ENCODE results near the gene VPS4A.

The VPS4A gene

DNA sequence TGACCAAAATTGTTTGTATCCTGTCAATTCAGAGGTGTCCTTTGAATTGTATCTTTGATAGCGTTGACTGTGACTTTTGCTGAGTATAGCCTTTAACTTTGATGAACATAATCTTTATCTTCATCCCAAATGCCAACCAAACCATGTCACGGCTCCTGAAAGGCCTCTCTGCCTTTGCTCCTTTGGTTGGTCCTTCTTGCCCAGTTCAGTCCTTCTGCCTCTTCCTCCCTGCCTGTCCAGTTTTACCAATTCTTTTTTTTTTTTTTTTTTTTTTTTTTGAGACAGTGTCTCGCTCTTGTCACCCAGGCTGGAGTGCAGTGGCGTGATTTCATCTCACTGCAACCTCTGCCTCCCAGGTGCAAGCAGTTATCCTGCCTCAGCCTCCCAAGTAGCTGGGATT, 12.9 kb upstream of the VPS4A start:
- H2BK5ac ChIP-seq (ENCODE audit: low read length): no peak overlapping the region
- no peak overlapping the region for H3K4ac ChIP-seq (ENCODE audit: low read length)
- no peak overlapping the region for H3K27ac ChIP-seq (replicated peaks; ENCODE audit: low read length)
- H3K4me3 ChIP-seq (ENCODE audit: low read length in 2 of 2): no peak overlapping the region
- no peaks in the 10 kb centered on the region for H3K79me1 ChIP-seq (ENCODE audit: low read depth, low read length)
- H3K9ac ChIP-seq (ENCODE audit: low read depth, low read length, poor library complexity): no peak overlapping the region
- peaks cover 13 to 47% of the 10 kb centered on the region in 2 donors for H3K36me3 ChIP-seq (replicated peaks in 1 of 2; ENCODE audit: control insufficient read depth in 2 of 2, insufficient read depth in 2 of 2, low read length in 2 of 2)
- H3K9me3 ChIP-seq (replicated peaks in 1 of 2; ENCODE audit: control insufficient read depth in 2 of 2, insufficient read depth in 1 of 2, low read depth in 1 of 2, low read length in 2 of 2): no peaks in the 10 kb centered on the region
- H3K14ac ChIP-seq (ENCODE audit: low read length): no peak overlapping the region
- H2AFZ ChIP-seq (ENCODE audit: low read length): no peak overlapping the region
- no peaks in the 10 kb centered on the region for H3K4me1 ChIP-seq (ENCODE audit: control insufficient read depth in 2 of 2, insufficient read depth in 1 of 2, low read depth in 1 of 2, low read length in 2 of 2)
- no peak overlapping the region for H4K8ac ChIP-seq (ENCODE audit: low read depth, low read length)
- H3K27me3 ChIP-seq (ENCODE audit: control insufficient read depth in 3 of 3, insufficient read depth in 3 of 3, low read depth in 1 of 3, low read length in 3 of 3): no peaks in the 10 kb centered on the region
- H3K4me2 ChIP-seq (ENCODE audit: insufficient read depth, low read length, poor library complexity, severe bottlenecking): no peak overlapping the region
- H3K23ac ChIP-seq (ENCODE audit: low read depth, low read length, poor library complexity): no peak overlapping the region
- H2BK120ac ChIP-seq (ENCODE audit: low read depth, low read length): no peak overlapping the region
- no peak overlapping the region for H2BK15ac ChIP-seq (ENCODE audit: low read length)
- WGBS, 2 donors (ENCODE audit: extremely low coverage in 2 of 2, insufficient read length in 2 of 2, insufficient replicate concordance in 1 of 2): no CpG with 5 or more reads among the region's 4 CpGs
- no peak overlapping the region for H2BK12ac ChIP-seq (ENCODE audit: low read length)
- H2AK5ac ChIP-seq (ENCODE audit: low read depth, low read length): no peak overlapping the region
- no peak for DNase-seq (ENCODE audit: low spot score)
- H4K91ac ChIP-seq (ENCODE audit: low read depth, low read length, poor library complexity): no peak overlapping the region
- H3K18ac ChIP-seq (ENCODE audit: low read length): no peak overlapping the region

DNA sequence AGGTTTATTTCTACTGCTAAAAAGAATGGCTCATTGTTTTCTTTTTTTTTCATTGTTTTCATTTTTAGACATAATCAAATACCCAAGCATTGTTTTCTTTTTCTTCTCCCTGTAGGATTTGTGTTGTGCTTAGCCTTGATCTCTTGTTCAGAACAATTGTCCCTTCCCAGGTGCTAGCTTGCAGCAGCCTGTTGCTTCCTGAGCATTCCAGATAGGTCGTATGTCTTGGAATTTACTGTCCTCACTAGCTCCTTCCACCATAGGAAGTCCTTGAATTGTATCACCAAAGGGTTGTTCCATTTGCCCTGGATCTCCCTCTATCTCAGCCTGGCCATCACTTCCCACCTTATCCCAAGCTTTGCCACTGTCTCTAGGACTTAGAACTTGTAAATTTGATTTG, 10.0 kb upstream of the VPS4A start:
- H2BK120ac ChIP-seq (ENCODE audit: low read depth, low read length): no peak overlapping the region
- no peaks in the 10 kb centered on the region for H3K79me1 ChIP-seq (ENCODE audit: low read depth, low read length)
- H3K23ac ChIP-seq (ENCODE audit: low read depth, low read length, poor library complexity): no peak overlapping the region
- no peak overlapping the region for H3K9ac ChIP-seq (ENCODE audit: low read depth, low read length, poor library complexity)
- H3K4me2 ChIP-seq (ENCODE audit: insufficient read depth, low read length, poor library complexity, severe bottlenecking): no peak overlapping the region
- no peak overlapping the region for H2BK15ac ChIP-seq (ENCODE audit: low read length)
- H3K4me1 ChIP-seq (ENCODE audit: control insufficient read depth in 2 of 2, insufficient read depth in 1 of 2, low read depth in 1 of 2, low read length in 2 of 2): peaks cover 0 to 3% of the 10 kb centered on the region in 2 donors
- no peak for DNase-seq (ENCODE audit: low spot score)
- no peak overlapping the region for H3K27ac ChIP-seq (replicated peaks; ENCODE audit: low read length)
- no CpG with 5 or more reads among the region's 1 CpG for WGBS, 2 donors (ENCODE audit: extremely low coverage in 2 of 2, insufficient read length in 2 of 2, insufficient replicate concordance in 1 of 2)
- no peaks in the 10 kb centered on the region for H3K9me3 ChIP-seq (replicated peaks in 1 of 2; ENCODE audit: control insufficient read depth in 2 of 2, insufficient read depth in 1 of 2, low read depth in 1 of 2, low read length in 2 of 2)
- no peak overlapping the region for H3K4ac ChIP-seq (ENCODE audit: low read length)
- no peak overlapping the region for H2AK5ac ChIP-seq (ENCODE audit: low read depth, low read length)
- no peak overlapping the region for H4K91ac ChIP-seq (ENCODE audit: low read depth, low read length, poor library complexity)
- no peak overlapping the region for H4K8ac ChIP-seq (ENCODE audit: low read depth, low read length)
- no peak overlapping the region for H2AFZ ChIP-seq (ENCODE audit: low read length)
- H3K4me3 ChIP-seq (ENCODE audit: low read length in 2 of 2): no peak overlapping the region
- no peak overlapping the region for H3K14ac ChIP-seq (ENCODE audit: low read length)
- no peak overlapping the region for H2BK5ac ChIP-seq (ENCODE audit: low read length)
- H3K27me3 ChIP-seq (ENCODE audit: control insufficient read depth in 3 of 3, insufficient read depth in 3 of 3, low read depth in 1 of 3, low read length in 3 of 3): no peaks in the 10 kb centered on the region
- no peak overlapping the region for H3K18ac ChIP-seq (ENCODE audit: low read length)
- peaks cover 13 to 66% of the 10 kb centered on the region in 2 donors for H3K36me3 ChIP-seq (replicated peaks in 1 of 2; ENCODE audit: control insufficient read depth in 2 of 2, insufficient read depth in 2 of 2, low read length in 2 of 2)
- H2BK12ac ChIP-seq (ENCODE audit: low read length): no peak overlapping the region

DNA sequence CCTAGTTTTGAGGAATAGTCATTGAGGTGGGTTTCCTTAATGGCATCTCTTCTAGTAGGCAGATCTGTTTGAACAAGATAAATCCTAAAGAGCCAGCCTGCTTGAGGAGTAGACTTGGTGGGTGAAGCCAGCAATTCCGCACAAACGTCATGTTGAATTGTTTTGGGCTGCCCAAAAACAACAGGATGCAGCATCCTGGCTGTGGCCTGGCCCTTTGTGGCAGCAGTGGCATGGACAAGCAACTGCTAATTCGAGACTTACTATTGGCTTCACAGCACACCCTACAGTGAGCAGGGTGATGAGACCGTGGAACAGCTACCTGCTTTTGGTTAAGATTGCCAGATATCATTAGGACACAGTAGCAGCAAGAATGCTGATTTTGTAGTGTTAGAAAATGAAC, 9.3 kb upstream of the VPS4A start:
- no peak overlapping the region for H3K27ac ChIP-seq (replicated peaks; ENCODE audit: low read length)
- no CpG with 5 or more reads among the region's 4 CpGs for WGBS, 2 donors (ENCODE audit: extremely low coverage in 2 of 2, insufficient read length in 2 of 2, insufficient replicate concordance in 1 of 2)
- DNase-seq (ENCODE audit: low spot score): no peak
- H3K4me3 ChIP-seq (ENCODE audit: low read length in 2 of 2): no peak overlapping the region
- H4K8ac ChIP-seq (ENCODE audit: low read depth, low read length): no peak overlapping the region
- H3K36me3 ChIP-seq (replicated peaks in 1 of 2; ENCODE audit: control insufficient read depth in 2 of 2, insufficient read depth in 2 of 2, low read length in 2 of 2): peaks cover 13 to 66% of the 10 kb centered on the region in 2 donors
- no peak overlapping the region for H2BK12ac ChIP-seq (ENCODE audit: low read length)
- no peak overlapping the region for H2AFZ ChIP-seq (ENCODE audit: low read length)
- H3K23ac ChIP-seq (ENCODE audit: low read depth, low read length, poor library complexity): no peak overlapping the region
- no peak overlapping the region for H4K91ac ChIP-seq (ENCODE audit: low read depth, low read length, poor library complexity)
- H3K4me1 ChIP-seq (ENCODE audit: control insufficient read depth in 2 of 2, insufficient read depth in 1 of 2, low read depth in 1 of 2, low read length in 2 of 2): peaks cover 0 to 3% of the 10 kb centered on the region in 2 donors
- no peaks in the 10 kb centered on the region for H3K27me3 ChIP-seq (ENCODE audit: control insufficient read depth in 3 of 3, insufficient read depth in 3 of 3, low read depth in 1 of 3, low read length in 3 of 3)
- H3K9me3 ChIP-seq (replicated peaks in 1 of 2; ENCODE audit: control insufficient read depth in 2 of 2, insufficient read depth in 1 of 2, low read depth in 1 of 2, low read length in 2 of 2): no peaks in the 10 kb centered on the region
- no peak overlapping the region for H3K4ac ChIP-seq (ENCODE audit: low read length)
- H2BK15ac ChIP-seq (ENCODE audit: low read length): no peak overlapping the region
- H2BK120ac ChIP-seq (ENCODE audit: low read depth, low read length): no peak overlapping the region
- no peak overlapping the region for H3K4me2 ChIP-seq (ENCODE audit: insufficient read depth, low read length, poor library complexity, severe bottlenecking)
- no peaks in the 10 kb centered on the region for H3K79me1 ChIP-seq (ENCODE audit: low read depth, low read length)
- H3K18ac ChIP-seq (ENCODE audit: low read length): no peak overlapping the region
- H2BK5ac ChIP-seq (ENCODE audit: low read length): no peak overlapping the region
- no peak overlapping the region for H2AK5ac ChIP-seq (ENCODE audit: low read depth, low read length)
- no peak overlapping the region for H3K14ac ChIP-seq (ENCODE audit: low read length)
- no peak overlapping the region for H3K9ac ChIP-seq (ENCODE audit: low read depth, low read length, poor library complexity)

DNA sequence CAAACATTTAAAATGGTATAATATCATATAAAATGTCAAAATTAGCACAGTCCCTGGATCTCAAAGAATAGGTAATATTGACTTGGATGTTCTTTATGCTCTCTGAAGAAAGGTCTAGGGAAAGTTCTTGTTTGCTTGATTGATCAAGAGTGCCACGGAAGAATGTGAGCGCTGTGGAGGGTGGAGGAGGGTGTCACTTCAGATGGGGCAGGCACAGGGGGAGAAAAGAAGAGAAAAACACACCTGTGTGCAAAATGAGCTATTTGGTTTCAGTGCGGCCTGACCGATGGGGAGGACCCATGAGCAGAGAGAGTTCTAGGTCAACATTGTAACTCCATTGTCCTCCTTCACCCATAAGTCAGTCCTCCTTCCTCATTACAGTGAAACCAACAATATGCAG, 8.8 kb upstream of the VPS4A start:
- no peak overlapping the region for H4K91ac ChIP-seq (ENCODE audit: low read depth, low read length, poor library complexity)
- H3K27ac ChIP-seq (replicated peaks; ENCODE audit: low read length): no peak overlapping the region
- H4K8ac ChIP-seq (ENCODE audit: low read depth, low read length): no peak overlapping the region
- peaks cover 0 to 3% of the 10 kb centered on the region in 2 donors for H3K4me1 ChIP-seq (ENCODE audit: control insufficient read depth in 2 of 2, insufficient read depth in 1 of 2, low read depth in 1 of 2, low read length in 2 of 2)
- H3K4ac ChIP-seq (ENCODE audit: low read length): no peak overlapping the region
- no peak overlapping the region for H3K9ac ChIP-seq (ENCODE audit: low read depth, low read length, poor library complexity)
- no peak overlapping the region for H2AK5ac ChIP-seq (ENCODE audit: low read depth, low read length)
- no peaks in the 10 kb centered on the region for H3K79me1 ChIP-seq (ENCODE audit: low read depth, low read length)
- no peak for DNase-seq (ENCODE audit: low spot score)
- H2BK12ac ChIP-seq (ENCODE audit: low read length): no peak overlapping the region
- no peak overlapping the region for H3K4me2 ChIP-seq (ENCODE audit: insufficient read depth, low read length, poor library complexity, severe bottlenecking)
- no peak overlapping the region for H2BK5ac ChIP-seq (ENCODE audit: low read length)
- no peaks in the 10 kb centered on the region for H3K9me3 ChIP-seq (replicated peaks in 1 of 2; ENCODE audit: control insufficient read depth in 2 of 2, insufficient read depth in 1 of 2, low read depth in 1 of 2, low read length in 2 of 2)
- no peak overlapping the region for H3K4me3 ChIP-seq (ENCODE audit: low read length in 2 of 2)
- no CpG with 5 or more reads among the region's 4 CpGs for WGBS, 2 donors (ENCODE audit: extremely low coverage in 2 of 2, insufficient read length in 2 of 2, insufficient replicate concordance in 1 of 2)
- H3K18ac ChIP-seq (ENCODE audit: low read length): no peak overlapping the region
- H2AFZ ChIP-seq (ENCODE audit: low read length): no peak overlapping the region
- no peaks in the 10 kb centered on the region for H3K27me3 ChIP-seq (ENCODE audit: control insufficient read depth in 3 of 3, insufficient read depth in 3 of 3, low read depth in 1 of 3, low read length in 3 of 3)
- peaks cover 13 to 66% of the 10 kb centered on the region in 2 donors for H3K36me3 ChIP-seq (replicated peaks in 1 of 2; ENCODE audit: control insufficient read depth in 2 of 2, insufficient read depth in 2 of 2, low read length in 2 of 2)
- no peak overlapping the region for H3K14ac ChIP-seq (ENCODE audit: low read length)
- H2BK15ac ChIP-seq (ENCODE audit: low read length): no peak overlapping the region
- H2BK120ac ChIP-seq (ENCODE audit: low read depth, low read length): no peak overlapping the region
- no peak overlapping the region for H3K23ac ChIP-seq (ENCODE audit: low read depth, low read length, poor library complexity)
